Measurements from ENCODE around the gene CERKL.

The CERKL gene

GRCh38 chr2:181682795-181683517 is 26.1 kb upstream of the CERKL start:
- in situ Hi-C loops (cut with HindIII; ENCODE audit: low pct_ligation_motif_present, low sequenced_read_pairs) = no loop called here
- Histone ChIP-seq H3K36me3 (replicated peaks) (no peaks in the 10 kb centered on the region), H3K27ac (no peak overlapping the region), H3K27me3 (replicated peaks) (peaks cover 84% of the 10 kb centered on the region), H3K4me3 (ENCODE audit: low read depth, low read length) (no peak overlapping the region)
- no peak for TF ChIP-seq CTCF (IDR thresholded peaks at IDR 0.05; ENCODE audit: low read depth, low read length, missing control alignments)
- no peak for DNase-seq

DNA sequence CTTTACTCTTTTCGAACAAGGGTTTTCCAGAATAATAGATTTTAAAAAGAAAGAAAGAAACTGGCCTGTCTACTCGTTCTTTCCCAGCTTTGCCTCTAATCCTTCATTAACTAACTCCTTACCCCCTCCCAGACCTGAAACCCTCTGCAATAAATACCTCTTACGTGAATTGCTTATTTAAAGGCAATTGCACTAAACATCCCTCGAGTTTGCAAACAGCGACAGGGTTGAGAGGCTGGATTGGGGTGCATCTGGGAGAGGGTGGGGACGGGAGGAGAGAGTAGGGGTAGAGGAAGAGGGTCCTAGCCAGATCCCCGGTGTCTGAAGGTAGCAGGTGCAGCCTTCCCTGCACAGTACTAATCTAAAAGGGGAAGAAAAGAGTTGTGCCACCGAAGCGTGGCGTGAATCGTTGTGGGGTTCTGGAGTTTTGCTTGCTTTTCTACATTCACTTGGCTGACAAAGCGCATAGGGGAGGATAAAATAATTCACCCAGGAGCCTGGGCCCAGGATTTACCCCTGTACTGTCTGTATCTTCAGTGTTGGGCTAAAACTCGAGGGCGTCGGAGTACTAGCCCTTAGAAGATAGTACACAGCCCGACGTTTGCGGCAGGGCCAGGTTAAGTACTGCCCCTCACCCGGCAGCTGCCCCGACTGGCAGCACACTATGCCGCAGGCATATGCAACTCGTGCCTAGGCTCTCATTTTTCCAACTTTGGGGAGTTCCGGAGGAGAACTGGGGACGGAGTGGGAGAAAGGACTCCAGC is 25.3 kb upstream of the CERKL start:
- in situ Hi-C loops (cut with HindIII; ENCODE audit: low pct_ligation_motif_present, low sequenced_read_pairs) = no loop called here
- DNase-seq = no peak
- Histone ChIP-seq H3K27ac (no peak overlapping the region), H3K27me3 (replicated peaks) (peaks cover 82% of the 10 kb centered on the region), H3K36me3 (replicated peaks) (no peaks in the 10 kb centered on the region), H3K4me3 (ENCODE audit: low read depth, low read length) (no peak overlapping the region)
- TF ChIP-seq CTCF (IDR thresholded peaks at IDR 0.05; ENCODE audit: low read depth, low read length, missing control alignments) = no peak

DNA sequence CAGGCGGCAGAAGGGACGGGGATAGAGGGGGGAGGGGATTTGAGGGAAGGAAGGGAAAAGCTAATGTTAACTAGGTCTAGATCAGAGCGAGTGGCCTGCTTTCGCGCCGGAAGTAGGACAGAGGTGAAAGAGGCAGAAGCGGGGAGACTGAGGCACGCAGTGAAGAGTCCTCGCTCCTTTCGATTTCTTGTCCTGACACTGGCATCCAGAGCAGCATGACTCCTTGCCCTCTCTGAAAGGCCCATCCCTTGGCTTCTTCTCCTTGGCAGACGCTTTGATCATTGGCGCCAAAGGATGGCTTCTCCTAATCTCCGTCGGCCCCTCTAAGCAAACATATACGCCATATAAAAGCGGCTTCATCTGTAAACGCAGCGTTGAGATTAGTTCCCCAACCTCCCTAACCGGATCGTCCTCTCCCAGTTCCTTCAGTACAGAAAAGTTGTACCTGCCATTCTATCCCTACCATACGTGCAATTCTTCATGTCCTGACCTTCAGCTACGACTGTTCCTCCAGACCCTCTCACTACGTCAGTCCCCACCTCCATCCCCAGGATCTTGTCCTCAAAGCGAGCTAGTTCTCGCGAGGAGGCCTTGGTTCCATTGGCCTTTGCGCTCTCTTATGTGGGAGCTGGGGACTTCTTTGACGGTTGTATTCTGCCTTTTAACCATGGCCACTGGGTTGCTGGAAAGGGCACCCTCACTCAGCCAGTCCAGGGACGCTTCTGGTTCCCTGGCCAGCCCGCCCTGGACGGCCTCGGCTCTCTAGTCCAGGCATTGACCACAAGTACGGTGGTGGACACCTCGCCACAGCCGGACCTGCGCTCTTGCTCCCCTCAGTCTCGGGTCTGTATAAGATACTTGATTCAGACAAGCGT is 24.3 kb upstream of the CERKL start:
- DNase-seq = no peak
- no peak for TF ChIP-seq CTCF (IDR thresholded peaks at IDR 0.05; ENCODE audit: low read depth, low read length, missing control alignments)

GRCh38 chr2:181680055-181680936 is 23.4 kb upstream of the CERKL start, which contains the start of gene NEUROD1:
Gene NEUROD1 (minus strand): TSS chr2:181680517. CDS start chr2:181678860, 1,657 bp downstream.
- peak within 1 kb of the TSS; percentile 9 for H3K4me3 ChIP-seq (ENCODE audit: low read depth, low read length)
- DNase-seq = no peak
- in situ Hi-C loops (cut with HindIII; ENCODE audit: low pct_ligation_motif_present, low sequenced_read_pairs) = no loop called here

More for the DNA sequence above, 24.3 kb upstream of the CERKL start:
- peaks cover 76% of the 10 kb centered on the region for H3K27me3 ChIP-seq (replicated peaks)
- H3K4me3 ChIP-seq (ENCODE audit: low read depth, low read length) = peak overlapping the region; percentile 9
- in situ Hi-C loops (cut with HindIII; ENCODE audit: low pct_ligation_motif_present, low sequenced_read_pairs) = no loop called here
- H3K27ac ChIP-seq = no peak overlapping the region
- H3K36me3 ChIP-seq (replicated peaks) = no peaks in the 10 kb centered on the region

More at GRCh38 chr2:181680055-181680936, 23.4 kb upstream of the CERKL start, which contains the start of gene NEUROD1:
- no peaks in the 10 kb centered on the region for H3K36me3 ChIP-seq (replicated peaks)
- H3K27ac ChIP-seq = no peak within 1 kb of the TSS
- peaks cover 76% of the 10 kb centered on the region for H3K27me3 ChIP-seq (replicated peaks)
- no peak for TF ChIP-seq CTCF (IDR thresholded peaks at IDR 0.05; ENCODE audit: low read depth, low read length, missing control alignments)
